ENCODE data around the gene TBC1D19.
"Not testable (repeated sequence)": the region's sequence is repeated elsewhere in the genome, so short reads cannot be mapped to it uniquely, and the experiment has no call there.

Gene TBC1D19, protein sequence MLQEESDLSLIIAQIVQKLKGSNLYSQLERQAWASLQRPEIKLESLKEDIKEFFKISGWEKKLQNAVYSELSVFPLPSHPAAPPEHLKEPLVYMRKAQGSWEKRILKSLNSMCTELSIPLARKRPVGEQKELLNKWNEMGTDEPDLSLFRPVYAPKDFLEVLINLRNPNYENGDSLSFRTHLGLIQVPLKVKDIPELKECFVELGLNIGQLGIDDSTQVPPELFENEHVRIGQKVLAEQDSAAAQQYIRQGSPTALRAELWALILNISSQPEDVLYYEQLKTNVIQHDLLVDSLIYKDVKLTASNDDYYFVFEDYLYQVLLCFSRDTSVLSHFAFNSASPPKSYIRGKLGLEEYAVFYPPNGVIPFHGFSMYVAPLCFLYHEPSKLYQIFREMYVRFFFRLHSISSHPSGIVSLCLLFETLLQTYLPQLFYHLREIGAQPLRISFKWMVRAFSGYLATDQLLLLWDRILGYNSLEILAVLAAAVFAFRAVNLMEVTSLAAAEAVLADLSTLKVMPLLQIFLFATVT

DNA sequence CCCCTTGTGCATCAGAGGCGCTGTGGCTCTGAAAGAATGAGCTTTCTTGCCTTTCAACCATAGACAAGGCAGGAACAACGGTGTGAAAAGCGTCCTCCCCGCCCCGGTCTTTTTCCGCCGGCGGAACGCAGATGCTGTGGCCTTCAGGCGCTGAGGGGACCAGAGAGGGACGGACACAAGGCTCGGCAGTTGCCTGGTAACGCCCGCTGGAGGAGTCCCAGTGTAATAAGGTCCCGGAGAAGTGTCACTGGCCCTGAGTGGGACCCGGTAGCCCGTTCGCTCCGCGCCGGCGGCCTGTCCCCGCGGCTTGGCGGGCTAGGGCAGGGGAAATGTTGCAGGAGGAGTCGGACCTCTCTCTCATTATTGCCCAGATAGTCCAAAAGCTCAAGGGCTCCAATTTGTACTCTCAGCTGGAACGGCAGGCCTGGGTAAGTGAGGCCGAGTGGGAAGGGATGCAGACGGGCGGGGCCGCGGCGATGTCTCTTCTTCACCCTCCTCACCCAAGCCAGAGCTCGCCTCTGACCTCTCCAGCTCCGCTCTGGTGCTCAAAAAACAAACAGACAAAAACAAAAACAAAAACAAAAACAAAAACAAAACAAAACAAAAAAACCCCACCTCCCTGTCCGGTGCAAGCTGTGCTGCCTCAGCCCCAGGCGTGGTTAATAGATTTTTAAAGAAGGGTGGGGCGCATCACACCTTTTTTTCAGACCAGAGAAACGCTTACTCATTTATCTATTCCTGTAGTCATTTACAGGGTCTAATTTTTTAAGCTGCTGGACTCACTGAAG lies at the start of gene TBC1D19:
TBC1D19 (plus strand) TSS at position 220 of the 788 bp plus-strand sequence; CDS start at position 330, 110 bp downstream.
- DNase-seq: peak; percentile 85

DNA sequence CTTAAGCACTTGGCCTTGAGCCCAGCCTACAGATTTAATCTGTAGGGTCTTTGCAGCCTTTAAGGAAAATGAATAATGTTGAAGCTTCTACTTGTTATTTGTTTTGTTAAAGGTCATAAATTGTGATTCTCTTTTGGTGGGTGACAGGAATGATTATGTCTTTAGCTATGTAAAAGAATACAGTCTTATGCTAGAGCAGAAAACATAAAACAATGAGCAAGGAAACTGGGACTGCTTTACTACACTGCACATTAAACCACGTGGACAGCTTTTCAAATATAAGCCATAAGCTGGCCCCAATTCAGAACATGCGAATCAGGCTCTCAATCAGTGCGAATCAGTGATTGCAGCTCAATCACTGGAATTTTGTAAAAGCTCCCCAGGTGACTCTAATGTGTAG lies 40.9 kb upstream of the TBC1D19 start:
- DNase-seq: no peak

DNA sequence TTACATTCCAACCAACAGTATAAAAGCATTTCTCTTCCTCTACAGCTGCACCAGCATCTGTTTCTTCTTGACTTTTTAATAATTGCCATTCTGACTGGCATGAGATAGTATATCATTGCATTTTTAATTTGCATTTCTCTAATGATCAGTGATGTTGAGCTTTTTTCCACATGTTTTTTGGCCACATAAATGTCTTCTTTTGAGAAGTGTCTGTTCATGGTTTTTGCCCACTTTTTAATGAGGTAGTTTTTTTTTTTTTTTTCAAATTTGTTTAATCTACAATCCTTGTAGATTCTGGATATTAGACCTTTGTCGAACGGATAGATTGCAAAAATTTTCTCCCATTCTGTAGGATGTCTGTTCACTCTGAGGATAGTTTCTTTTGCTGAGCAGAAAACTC lies 39.5 kb upstream of the TBC1D19 start:
- no peak for DNase-seq

DNA sequence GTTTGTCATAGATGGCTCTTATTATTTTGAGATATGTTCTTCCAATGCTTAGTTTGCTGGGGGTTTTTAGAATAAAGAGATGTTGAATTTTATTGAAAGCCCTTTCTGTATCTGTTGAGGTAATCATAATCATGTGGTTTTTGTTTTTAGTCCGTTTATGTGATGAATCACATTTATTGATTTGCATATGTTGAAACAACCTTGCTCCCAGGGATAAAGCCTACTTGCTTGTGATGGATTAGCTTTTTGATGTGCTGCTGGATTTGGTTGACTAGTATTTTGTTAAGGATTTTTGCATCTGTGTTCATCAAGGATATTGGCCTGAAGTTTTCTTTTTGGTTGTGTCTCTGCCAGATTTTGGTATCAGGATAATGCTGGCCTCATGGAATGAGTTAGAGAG lies 35.5 kb upstream of the TBC1D19 start:
- not testable (repeated sequence) for DNase-seq

DNA sequence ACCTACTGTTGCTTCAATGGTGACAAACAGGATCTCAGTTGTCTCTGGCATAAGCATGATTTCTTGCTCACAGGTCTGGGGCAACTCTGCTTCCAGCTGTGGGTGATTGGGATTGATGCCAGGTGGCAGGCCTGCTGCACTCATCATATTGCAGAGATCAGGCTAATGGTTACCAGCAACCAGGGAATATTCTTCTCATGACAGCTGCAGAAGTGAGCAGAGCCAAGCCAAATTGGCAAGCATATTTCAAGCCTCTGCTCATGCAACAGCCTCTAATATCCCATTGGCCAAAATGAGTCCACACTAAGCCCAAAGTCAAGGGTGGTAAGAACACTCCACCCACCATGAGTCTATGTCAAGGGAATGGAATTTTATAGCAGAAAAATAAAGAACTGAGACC lies 26.7 kb upstream of the TBC1D19 start:
- DNase-seq: peak; percentile 29

DNA sequence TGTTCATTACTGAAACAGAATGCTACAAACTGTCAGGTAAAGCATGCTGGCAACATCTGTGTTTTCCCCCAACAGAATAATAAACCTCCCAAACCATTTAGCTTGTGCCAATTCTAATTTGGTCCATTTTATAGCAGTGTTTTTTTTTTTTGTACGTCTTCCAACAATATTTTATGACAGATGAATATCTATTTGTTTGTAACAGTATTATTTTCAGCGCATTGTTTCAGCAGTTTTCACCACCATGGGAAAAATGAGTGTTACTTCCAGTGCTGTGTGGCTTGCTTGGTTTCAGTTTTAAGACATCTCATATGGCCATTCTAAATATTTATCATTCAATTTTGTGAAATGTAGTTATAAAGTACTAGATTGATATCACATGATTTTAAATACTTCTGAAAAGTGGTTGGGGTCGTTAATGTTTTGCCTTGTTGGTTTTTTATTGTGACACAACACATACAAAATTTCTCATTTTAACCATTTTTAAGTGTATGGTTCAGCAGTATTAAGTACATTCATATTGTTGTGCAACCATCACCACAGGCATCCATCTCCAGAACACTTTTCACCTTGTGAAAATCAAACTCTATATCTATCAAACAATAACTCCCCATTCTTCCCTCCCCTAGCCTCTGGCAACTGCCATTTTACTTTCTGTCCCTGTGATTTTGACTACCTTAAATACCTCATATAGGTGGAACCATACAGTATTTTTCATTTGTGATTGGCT lies 25.6 kb upstream of the TBC1D19 start:
- DNase-seq: no peak

DNA sequence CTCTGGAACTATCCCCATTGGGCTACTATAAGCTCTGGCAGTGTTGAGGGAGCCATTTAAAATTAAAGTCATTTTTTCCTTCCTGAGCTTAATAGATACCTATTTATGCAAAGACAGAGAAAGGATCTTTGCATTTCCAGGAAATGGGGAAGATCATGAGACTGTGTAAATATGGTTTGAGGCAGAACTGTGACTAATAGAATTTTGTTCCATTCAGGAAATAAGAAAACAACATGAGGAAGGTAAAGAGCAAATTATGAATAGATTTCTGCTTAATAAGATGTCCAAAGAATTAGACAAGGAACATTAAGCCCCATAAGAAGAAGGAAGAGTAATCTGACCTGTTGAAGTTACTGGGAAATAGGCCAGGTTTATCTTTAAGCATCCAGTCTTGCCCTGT lies 17.8 kb upstream of the TBC1D19 start:
- DNase-seq: no peak

DNA sequence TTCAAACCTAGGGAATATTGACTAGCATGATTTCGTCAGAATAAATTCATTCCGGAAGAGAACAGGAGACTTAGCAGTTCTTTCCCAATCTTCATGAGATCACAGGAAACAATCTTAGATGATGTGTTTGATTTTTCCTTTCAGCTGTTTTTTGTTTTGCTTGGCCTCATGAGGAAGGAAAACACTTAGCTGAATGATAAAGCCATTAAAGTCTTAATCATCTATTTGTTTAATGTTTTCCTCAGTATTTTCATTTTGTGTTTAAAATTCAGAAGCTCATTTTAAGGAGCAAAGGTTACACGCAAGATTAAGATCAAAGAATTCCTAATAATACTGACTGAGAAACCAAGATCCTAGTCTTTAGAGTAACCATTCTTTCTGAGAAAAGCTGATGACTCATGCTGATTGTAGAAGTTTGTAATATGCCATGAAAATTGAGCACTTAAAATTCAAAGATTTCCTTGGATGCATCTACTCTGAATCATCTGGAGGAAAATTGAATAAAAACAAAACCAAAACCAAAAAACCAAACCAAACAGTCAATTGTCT lies 15.4 kb upstream of the TBC1D19 start:
- DNase-seq: no peak

DNA sequence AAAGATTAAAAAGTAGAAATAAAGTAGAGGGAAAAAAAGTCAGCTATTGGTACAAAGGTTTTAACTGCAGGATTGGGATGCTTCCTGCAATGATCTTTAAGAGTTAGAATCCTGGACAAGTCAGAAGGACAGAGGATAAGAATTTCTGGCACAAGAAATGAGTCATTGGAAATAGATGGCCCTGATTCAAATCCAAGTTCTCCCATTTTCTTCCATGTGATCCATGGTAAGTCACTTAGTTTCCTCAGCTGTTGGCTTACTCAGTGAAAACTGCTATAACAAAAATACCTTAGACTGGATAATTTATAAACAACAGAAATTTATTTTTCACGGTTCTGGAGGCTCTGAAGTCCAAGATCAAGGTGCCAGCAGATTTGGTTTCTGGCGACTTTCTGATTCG lies 13.3 kb upstream of the TBC1D19 start:
- no peak for DNase-seq

DNA sequence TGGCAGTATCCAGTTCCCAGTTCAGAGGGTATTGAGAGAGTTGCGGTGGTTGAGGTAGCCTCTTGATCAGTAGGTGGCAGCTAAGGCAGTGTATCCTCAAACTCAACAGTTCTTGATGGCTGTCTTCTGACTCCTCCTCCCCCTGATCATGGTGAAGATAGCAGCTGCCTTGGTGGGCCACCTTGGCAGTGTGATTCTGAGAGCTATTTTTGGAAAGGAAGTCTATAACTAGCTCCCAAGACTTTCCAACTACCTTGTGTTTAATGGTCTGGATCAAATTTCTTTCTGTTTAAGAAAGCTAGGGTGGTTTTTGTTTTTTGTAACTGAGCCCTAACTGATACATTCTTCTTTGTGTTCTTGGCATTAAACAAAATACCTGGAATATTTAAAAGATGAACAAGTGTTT lies 10.5 kb upstream of the TBC1D19 start:
- no peak for DNase-seq

DNA sequence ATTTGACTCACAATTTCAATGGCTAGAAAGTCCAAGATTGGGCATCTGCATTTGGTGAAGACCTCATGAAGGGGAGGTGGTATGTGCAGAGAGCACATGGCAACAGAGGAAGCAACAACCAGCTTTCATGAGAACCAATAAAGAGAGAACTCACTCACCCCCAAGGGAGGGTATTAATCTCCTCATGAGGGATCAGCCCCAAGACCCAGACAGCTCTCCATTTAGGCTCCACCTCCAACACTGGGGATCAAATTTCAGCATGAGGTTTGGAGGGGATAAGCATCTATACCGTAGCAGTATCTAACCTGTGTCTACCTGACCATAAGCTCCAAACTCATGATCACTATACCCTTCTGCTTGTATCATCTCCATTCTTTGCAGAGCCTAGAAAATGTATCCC lies 9.3 kb upstream of the TBC1D19 start:
- DNase-seq: no peak

DNA sequence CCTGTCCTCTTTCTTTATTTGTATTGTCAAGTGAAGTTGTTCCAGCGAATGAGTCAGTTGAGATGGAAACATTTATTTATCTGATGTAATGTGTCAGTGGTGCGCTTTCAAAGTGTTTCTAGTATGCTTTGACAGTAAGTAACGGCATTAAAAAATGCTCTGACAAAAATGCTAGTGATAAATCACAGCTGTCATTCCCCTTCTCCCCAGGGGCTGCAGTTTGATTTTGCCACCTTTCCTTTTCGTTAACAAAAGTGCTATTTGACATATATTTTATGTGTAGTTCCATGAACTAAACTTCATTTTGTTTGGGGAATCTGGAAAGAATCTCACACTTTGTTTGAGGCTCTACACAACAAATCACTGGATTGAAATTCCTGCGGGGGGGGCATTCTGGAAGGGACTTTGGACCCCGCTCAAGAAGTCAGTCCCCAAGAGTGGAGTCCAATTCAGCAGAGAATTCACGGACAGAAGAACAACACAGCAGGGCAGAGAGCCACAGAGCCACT lies 7.6 kb upstream of the TBC1D19 start:
- DNase-seq: no peak

DNA sequence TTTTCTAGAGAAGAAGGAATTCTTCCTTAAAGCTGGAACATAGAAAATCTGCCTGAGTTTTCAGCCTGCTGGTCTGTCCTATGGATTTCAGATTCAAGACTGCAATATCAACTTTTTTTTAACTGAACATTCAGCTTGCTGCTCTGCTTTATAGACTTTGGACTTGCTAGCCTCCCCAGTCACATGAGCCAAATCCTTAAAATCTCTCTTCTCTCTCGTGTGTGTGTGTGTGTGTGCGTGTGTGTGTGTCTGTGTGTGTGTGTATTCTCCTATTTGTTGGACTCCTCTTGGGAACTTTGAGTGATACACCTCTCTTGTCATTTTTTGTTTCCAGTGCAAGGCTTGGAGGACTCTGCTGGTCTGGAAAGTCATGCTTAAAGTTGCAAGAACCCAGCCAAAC lies 6.8 kb upstream of the TBC1D19 start:
- no peak for DNase-seq

DNA sequence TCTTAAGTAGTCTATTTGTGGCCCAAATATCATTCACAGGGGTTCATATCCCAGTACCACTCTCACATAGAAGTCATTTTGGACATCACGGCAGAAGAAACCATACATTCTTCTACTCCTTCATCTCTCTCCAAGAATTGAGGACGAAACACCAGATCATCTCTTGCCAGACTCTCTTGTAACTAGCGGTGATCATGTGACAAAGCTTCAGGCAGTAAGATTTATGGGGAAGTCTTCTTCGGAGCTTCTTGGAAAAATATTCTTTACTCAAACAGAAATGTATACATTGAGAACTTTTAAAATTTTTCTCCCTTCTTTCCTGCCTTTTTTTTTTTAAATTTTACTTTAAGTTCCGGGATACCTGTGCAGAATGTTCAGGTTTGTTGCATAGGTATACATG lies 4.7 kb upstream of the TBC1D19 start:
- no peak for DNase-seq

DNA sequence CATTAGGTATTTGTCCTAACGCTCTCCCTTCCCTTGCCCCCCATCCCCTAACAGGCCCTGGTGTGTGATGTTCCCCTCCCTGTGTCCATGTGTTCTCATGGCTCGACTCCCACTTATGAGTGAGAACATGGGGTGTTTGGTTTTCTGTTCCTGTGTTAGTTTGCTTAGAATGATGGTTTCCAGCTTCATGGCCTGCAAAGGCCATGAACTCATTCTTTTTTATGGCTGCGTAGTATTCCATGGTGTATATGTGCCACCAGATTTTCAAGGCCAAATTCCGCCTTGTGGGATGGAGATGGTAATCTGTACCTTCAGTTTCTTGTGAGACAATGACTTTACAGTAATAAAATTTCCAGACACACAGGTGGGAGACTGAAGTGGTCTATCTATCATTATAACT lies 2.5 kb upstream of the TBC1D19 start:
- not testable (repeated sequence) for DNase-seq

DNA sequence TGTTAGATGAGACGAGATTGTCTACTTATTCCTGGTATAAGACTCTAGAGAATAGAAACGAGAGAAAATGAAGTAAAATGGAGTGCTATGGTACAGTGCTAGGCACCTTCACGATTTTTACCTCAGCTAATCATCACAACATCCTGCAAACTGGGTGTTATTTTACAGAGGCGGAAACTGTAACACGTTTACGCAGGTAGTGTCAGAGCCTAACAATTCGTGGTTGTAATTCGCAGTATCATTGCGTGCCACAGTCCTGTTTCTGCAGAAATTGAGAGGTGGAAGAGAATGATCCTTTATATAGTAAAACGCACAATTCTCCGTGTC lies 383 bp upstream of the TBC1D19 start:
- peak; percentile 57 for DNase-seq

DNA sequence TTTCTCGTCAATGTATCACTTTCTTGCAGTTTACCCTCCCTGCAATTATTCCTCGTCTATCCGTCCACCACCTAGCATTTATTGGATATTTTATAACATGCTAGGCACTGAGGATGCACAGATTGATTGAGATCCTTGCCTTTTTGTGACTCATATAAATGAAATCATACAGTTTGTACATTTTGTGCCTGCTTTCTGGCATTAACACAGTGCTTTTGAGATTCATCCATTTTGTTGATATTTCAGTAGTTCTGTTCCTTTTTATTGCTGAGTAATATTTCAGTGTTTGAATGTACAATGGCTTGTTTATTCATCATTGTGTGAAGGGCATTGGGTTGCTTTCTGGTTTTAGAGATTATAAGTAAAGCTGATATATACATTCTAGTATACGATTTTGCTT lies 841 bp downstream of the TBC1D19 start:
- no peak for DNase-seq

DNA sequence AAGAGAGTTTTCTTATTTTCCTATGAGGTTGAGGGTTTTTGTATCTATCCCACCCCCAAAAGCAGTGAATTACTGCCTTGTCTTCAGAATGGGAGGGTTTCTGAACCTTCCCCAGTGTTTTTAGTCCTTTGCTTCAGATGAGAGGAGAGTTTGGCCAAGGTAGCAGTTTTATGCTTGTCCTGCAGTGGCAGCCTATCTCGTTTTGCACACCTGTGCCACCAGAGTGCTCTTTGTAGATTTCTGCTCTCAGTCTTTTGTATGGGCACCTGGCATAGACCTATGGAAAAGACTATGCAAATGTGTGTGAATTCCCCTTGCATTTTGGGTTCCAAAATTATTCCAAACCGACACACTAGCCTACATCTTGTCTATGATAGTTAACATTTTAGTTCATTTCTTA lies 5.8 kb downstream of the TBC1D19 start:
- no peak for DNase-seq

DNA sequence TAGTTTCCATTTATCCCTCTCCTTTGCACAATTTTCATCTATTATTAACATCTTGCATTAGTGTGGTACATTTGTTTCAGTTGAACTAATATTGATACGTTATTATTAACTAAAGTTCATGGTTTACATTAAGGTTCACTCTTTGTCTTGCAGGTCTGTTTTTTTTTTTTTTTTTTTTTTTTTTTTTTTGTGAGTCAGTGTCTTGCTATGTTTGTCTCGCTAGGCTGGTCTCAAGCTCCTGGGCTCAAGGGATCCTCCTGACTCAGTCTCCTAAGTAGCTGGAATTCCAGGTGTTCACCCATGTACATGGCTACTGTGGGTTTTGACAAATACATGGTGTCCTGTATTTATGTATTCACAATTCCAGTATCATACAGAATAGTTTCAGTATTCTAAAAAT lies 6.8 kb downstream of the TBC1D19 start:
- no peak for DNase-seq

DNA sequence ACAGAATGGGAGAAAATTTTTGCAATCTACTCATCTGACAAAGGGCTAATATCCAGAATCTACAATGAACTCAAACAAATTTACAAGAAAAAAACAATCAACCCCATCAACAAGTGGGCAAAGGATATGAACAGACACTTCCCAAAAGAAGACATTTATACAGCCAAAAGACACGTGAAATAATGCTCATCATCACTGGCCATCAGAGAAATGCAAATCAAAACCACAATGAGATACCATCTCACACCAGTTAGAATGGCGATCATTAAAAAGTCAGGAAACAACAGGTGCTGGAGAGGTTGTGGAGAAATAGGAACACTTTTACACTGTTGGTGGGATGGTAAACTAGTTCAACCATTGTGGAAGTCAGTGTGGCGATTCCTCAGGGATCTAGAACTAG lies 9.7 kb downstream of the TBC1D19 start:
- not testable (repeated sequence) for DNase-seq

DNA sequence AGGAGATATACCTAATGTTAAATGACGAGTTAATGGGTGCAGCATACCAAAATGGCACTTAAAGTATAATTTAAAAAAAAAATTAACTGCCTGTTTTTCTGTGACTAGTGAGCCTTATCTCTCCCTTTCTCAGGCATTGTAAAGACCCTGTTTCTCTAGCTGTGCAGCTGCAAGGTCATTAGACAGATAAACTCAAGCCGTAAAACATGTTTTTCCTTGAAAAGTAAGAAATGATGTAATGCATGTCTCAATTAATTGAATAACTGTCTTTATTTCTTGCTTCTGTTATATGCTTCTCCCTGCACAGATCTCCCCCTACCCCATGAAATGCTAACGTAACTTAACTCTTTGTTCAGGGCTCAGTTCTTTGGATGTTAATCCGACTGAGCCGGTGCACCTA lies 10.5 kb downstream of the TBC1D19 start:
- DNase-seq: no peak

DNA sequence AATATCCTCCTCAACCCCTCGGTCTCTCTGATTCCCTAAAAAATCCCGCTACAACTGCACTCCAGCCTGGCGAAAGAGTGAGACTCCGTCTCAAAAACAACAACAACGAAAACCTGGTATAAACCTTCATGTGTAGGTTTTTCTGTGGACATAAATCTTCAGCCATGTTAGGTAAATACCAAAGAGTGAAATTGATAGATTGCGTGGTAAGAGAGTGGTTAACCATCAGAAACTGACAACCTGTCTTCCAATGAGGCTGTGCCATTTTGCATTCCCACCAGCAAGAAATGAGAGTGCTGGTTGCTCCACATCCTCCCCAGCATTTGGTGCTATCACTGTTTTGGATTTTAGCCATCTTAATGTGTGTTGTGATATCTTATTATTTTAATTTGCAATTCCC lies 10.9 kb downstream of the TBC1D19 start:
- no peak for DNase-seq

DNA sequence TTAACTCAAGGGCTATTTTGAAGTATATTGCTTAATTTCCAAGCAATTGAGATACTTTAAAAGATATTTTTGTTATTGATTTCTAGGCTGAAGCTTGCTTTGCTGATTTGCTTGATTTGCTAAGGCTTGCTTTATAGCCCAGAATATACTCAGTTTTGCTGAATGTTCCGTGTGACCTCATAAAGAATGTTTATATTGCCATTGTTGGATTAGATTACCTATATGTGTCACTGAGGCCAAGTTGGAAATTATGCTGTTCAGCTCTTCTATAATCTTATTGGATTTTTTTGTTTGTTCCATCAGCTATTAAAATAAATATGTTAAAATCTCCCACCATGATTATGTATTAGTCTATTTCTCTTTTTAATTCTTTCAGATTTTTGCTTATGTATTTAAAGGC lies 13.0 kb downstream of the TBC1D19 start:
- DNase-seq: no peak
